GM19025 (cell line): ENCODE data around the gene MAPK8IP1.

Experiments
- ATAC-seq: cut with Tn5 transposase; IDR thresholded peaks from one replicate; pipeline ENCODE4 v1.9.1; 2021; ENCODE audit warnings: mild to moderate bottlenecking, low read depth, moderate library complexity; ENCODE audit not compliant: unreplicated experiment

MAPK8IP1 gene

GRCh38 chr11:45933846-45934579, 48.6 kb downstream of the MAPK8IP1 start:
- no peak for ATAC-seq

GRCh38 chr11:45934580-45935318, 49.3 kb downstream of the MAPK8IP1 start:
- no peak for ATAC-seq

- ATAC-seq: no peak
Observed at GRCh38 chr11:45935349-45936064, 50.1 kb downstream of the MAPK8IP1 start.

- no peak for ATAC-seq
Observed at GRCh38 chr11:45936511-45937054, 51.1 kb downstream of the MAPK8IP1 start.

GRCh38 chr11:45937916-45938315, 52.5 kb downstream of the MAPK8IP1 start:
- no peak for ATAC-seq

GRCh38 chr11:45939836-45940235, 54.4 kb downstream of the MAPK8IP1 start:
- ATAC-seq: no peak

- ATAC-seq: no peak
Observed at GRCh38 chr11:45941285-45941684, 55.8 kb downstream of the MAPK8IP1 start.

GRCh38 chr11:45942381-45942780, 56.9 kb downstream of the MAPK8IP1 start:
- no peak for ATAC-seq

- no peak for ATAC-seq
Observed at GRCh38 chr11:45945397-45945999, 60.0 kb downstream of the MAPK8IP1 start.

GRCh38 chr11:45947885-45948284, 62.4 kb downstream of the MAPK8IP1 start:
- no peak for ATAC-seq

GRCh38 chr11:45948356-45948755, 62.9 kb downstream of the MAPK8IP1 start:
- no peak for ATAC-seq

- ATAC-seq: no peak
Observed at GRCh38 chr11:45949992-45950407, 64.5 kb downstream of the MAPK8IP1 start.
